ENCODE data around the gene PDCD10.
A peak's percentile ranks its signal among the peaks of the same experiment; 100 is the strongest.

PDCD10 gene

DNA sequence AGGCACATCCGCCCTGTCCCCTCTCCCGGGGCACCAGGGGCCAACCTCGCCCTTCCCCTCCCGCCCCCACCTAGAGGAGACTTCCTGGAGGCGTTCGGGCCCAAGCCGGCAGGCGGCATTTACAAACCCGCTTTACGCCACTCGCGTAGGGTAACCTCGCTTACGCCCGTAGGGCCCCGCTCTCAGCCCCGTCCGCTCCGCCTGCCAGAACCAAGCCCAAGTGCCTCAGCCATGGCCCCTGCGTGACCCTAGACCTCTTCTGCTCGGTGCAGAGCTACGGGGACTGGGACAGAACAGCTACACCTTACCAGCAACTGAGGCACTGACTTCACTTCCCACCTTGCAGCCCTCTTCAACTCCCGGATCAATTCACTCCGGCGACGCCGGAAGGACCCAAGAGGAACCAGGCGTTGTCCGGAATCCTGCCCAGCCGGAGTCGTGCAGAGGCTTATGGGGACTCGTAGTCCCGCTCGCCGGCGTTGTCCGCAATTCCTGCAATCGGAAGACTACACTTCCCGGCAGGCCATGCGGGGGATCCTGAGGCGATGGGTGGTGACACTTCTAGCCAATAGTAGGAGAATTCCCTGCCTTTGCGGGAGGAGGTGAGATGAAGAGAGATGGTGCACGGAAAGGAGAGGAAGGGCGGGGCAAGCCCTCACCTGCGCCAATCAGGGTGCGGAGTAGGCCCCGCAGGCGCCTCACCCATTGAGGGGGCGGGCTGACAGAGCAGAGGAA lies at the start of gene PDCD10:
Gene PDCD10 (minus strand): TSS at position 395 of the 735 bp plus-strand sequence. CDS start 14,735 bp downstream, outside the sequence.
- POLR2A ChIA-PET, result no interaction called here
- CTCF ChIA-PET, result interaction anchor here (0.6 kb wide), 1 partner anchor 624 kb away, joined by 3 read pairs; no protein-coding TSS in a partner anchor
- TF ChIP-seq ZNF384 (IDR thresholded peaks at IDR 0.05) (no peak), ARNT (IDR thresholded peaks at IDR 0.05) (no peak), FOXM1 (IDR thresholded peaks at IDR 0.05; ENCODE audit: borderline replicate concordance) (no peak), SUZ12 (IDR thresholded peaks at IDR 0.05) (peak; percentile 78), NFRKB (IDR thresholded peaks at IDR 0.05) (no peak), SP1 (IDR thresholded peaks at IDR 0.05) (no peak), HDGF (IDR thresholded peaks at IDR 0.05; ENCODE audit: borderline replicate concordance) (peak; percentile 89; the same call in 1 of the 2 replicates), L3MBTL2 (conservative IDR thresholded peaks at IDR 0.05) (peak; percentile 67), TARDBP (IDR thresholded peaks at IDR 0.05) (no peak), ELF4 (IDR thresholded peaks at IDR 0.05) (0 out of 2 replicates have a peak, but pooled peaks have one; percentile 28), LEF1 (IDR thresholded peaks at IDR 0.05; ENCODE audit: borderline replicate concordance) (no peak)
- TF ChIP-seq, protein P1, sequence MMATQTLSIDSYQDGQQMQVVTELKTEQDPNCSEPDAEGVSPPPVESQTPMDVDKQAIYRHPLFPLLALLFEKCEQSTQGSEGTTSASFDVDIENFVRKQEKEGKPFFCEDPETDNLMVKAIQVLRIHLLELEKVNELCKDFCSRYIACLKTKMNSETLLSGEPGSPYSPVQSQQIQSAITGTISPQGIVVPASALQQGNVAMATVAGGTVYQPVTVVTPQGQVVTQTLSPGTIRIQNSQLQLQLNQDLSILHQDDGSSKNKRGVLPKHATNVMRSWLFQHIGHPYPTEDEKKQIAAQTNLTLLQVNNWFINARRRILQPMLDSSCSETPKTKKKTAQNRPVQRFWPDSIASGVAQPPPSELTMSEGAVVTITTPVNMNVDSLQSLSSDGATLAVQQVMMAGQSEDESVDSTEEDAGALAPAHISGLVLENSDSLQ (IDR thresholded peaks at IDR 0.05), result peak; percentile 71
- DNase-seq (ENCODE audit: extremely low spot score), result peak; percentile 84

DNA sequence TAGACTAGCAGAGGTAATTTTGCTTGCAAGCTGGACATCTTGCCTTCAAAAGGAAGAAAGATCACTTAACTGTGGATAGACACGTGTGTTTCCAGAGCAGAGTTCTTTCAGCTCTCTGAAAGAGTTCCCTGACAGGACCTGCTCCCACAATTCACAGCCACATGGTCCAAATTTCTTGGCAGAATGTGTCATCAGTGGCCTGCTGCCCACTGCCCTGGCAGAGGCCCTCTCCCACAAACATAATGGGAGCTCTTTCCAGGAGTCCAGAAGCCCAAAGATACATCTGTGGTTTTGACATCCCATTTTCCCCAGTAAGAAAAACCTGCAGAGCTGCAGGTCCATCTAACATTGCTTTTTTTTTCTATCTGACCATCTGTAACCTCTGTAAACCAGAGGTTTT lies 49.1 kb upstream of the PDCD10 start:
- POLR2A ChIA-PET, result no interaction called here
- no peak for TF ChIP-seq FOXA1 (IDR thresholded peaks at IDR 0.05)
- TF ChIP-seq ELF4 (IDR thresholded peaks at IDR 0.05), result no peak
- no peak for TF ChIP-seq SUZ12 (IDR thresholded peaks at IDR 0.05)
- TF ChIP-seq ARNT (IDR thresholded peaks at IDR 0.05), result no peak
- no peak for TF ChIP-seq FOXK2 (IDR thresholded peaks at IDR 0.05)
- no peak for TF ChIP-seq ZNF384 (IDR thresholded peaks at IDR 0.05)
- no peak for TF ChIP-seq FOXM1 (IDR thresholded peaks at IDR 0.05; ENCODE audit: borderline replicate concordance)
- TF ChIP-seq L3MBTL2 (conservative IDR thresholded peaks at IDR 0.05), result no peak
- no peak for TF ChIP-seq BHLHE40 (IDR thresholded peaks at IDR 0.05; ENCODE audit: borderline replicate concordance)
- TF ChIP-seq SP1 (IDR thresholded peaks at IDR 0.05), result no peak
- TF ChIP-seq NFRKB (IDR thresholded peaks at IDR 0.05), result no peak
- no peak for TF ChIP-seq CTBP1 (IDR thresholded peaks at IDR 0.05; ENCODE audit: borderline replicate concordance)
- CTCF ChIA-PET, result no interaction called here
- no peak for DNase-seq (ENCODE audit: extremely low spot score)

DNA sequence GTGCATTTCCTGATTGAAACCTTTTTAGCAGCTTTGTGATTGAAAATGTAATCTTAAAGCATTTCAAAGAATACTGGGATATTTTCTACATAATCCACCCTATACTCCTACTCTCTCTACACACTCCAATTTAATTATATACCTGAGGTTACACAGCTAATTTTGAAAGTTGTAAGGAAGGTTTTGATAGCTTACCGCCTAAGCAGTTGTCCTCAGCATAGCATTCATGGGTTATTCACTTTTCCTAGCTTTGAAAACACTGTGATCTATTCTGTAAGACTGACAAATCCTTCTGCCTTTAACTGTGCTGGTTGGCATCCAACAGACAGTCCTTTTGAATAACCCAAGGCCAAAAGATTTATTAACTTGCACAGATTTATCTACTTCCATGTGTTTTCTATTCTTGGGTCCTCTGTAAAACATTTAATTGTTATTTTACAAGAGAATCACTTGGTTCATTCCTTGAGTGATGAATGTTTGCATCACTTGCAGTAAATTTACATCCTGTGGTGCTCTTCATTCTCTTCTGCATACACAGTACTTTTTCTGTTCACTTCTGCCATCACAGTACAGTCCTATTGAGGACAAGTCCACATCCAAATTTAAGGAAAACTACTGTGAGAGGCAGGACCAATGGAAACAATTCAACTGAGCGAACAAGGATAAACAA lies 45.7 kb upstream of the PDCD10 start:
- ChIA-PET POLR2A (no interaction called here), CTCF (no interaction called here)
- TF ChIP-seq ELF4 (IDR thresholded peaks at IDR 0.05), result no peak
- TF ChIP-seq, protein P1 (IDR thresholded peaks at IDR 0.05), result no peak
- no peak for TF ChIP-seq NFRKB (IDR thresholded peaks at IDR 0.05)
- no peak for TF ChIP-seq BHLHE40 (IDR thresholded peaks at IDR 0.05; ENCODE audit: borderline replicate concordance)
- no peak for TF ChIP-seq ZNF384 (IDR thresholded peaks at IDR 0.05)
- no peak for TF ChIP-seq L3MBTL2 (conservative IDR thresholded peaks at IDR 0.05)
- no peak for TF ChIP-seq FOXA1 (IDR thresholded peaks at IDR 0.05)
- TF ChIP-seq FOXM1 (IDR thresholded peaks at IDR 0.05; ENCODE audit: borderline replicate concordance), result no peak
- no peak for TF ChIP-seq FOXK2 (IDR thresholded peaks at IDR 0.05)
- no peak for TF ChIP-seq SP1 (IDR thresholded peaks at IDR 0.05)
- TF ChIP-seq LEF1 (IDR thresholded peaks at IDR 0.05; ENCODE audit: borderline replicate concordance), result no peak
- TF ChIP-seq ARNT (IDR thresholded peaks at IDR 0.05), result no peak
- TF ChIP-seq SUZ12 (IDR thresholded peaks at IDR 0.05), result no peak
- DNase-seq (ENCODE audit: extremely low spot score), result no peak

DNA sequence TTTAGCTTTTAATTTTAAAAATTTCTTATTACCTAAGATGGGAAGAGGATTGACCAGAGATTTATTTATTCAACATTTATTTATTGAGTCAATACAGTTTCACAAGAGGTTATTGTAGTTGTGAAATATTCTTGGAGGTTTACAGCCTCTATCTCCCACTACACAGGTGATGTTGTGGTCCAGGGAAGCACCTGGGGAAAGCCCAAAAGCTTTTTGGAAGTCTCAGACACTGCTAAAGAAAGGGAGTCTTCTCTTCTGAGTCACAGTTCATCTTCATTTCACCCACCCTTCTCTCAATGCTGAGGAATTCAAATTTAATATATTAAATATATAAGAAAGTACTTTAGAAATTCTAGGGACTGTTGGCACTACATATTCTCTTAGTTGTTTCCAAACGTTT lies 42.7 kb upstream of the PDCD10 start:
- no peak for DNase-seq (ENCODE audit: extremely low spot score)
- CTCF ChIA-PET, result no interaction called here
- POLR2A ChIA-PET, result no interaction called here
- TF ChIP-seq, protein P1 (IDR thresholded peaks at IDR 0.05), result no peak
- TF ChIP-seq BHLHE40 (IDR thresholded peaks at IDR 0.05; ENCODE audit: borderline replicate concordance) (no peak), FOXK2 (IDR thresholded peaks at IDR 0.05) (no peak), SUZ12 (IDR thresholded peaks at IDR 0.05) (no peak), LEF1 (IDR thresholded peaks at IDR 0.05; ENCODE audit: borderline replicate concordance) (no peak)

DNA sequence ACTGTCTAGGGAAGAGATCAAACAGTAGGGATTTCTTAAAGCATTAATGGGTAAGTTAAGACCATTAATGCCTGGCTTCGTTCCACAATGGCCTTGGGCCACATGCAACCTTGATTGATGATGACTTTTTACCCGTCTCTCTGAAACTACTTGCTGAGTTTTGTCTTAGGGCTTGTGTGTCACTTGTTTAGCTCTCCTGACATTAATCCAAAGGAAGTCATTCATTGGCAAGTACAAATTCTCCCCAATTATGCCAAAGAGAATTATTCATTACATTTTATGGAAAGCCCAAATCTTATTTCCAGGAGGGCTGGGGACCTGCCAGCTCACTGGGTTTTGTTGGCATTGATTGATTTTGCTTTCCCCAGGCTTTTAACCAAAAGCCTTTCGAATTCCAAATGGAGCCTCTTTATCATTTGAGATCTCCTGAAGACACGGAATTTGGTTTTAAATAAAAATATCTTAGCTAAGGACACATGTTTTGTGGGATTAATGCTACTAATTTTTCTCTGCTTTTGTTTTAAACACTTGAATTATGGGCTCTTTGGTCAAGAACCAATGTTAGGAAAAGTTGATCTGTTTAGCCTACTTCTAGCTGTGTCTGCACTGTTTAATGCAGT lies 41.5 kb upstream of the PDCD10 start:
- no peak for DNase-seq (ENCODE audit: extremely low spot score)
- TF ChIP-seq FOXK2 (IDR thresholded peaks at IDR 0.05), result no peak
- TF ChIP-seq FOXM1 (IDR thresholded peaks at IDR 0.05; ENCODE audit: borderline replicate concordance), result no peak
- no peak for TF ChIP-seq TARDBP (IDR thresholded peaks at IDR 0.05)
- no peak for TF ChIP-seq NFRKB (IDR thresholded peaks at IDR 0.05)
- TF ChIP-seq ELF4 (IDR thresholded peaks at IDR 0.05), result no peak
- TF ChIP-seq L3MBTL2 (conservative IDR thresholded peaks at IDR 0.05), result no peak
- no peak for TF ChIP-seq FOXA1 (IDR thresholded peaks at IDR 0.05)
- TF ChIP-seq SUZ12 (IDR thresholded peaks at IDR 0.05), result no peak
- TF ChIP-seq BHLHE40 (IDR thresholded peaks at IDR 0.05; ENCODE audit: borderline replicate concordance), result no peak
- TF ChIP-seq CTBP1 (IDR thresholded peaks at IDR 0.05; ENCODE audit: borderline replicate concordance), result no peak
- no peak for TF ChIP-seq ZNF384 (IDR thresholded peaks at IDR 0.05)
- TF ChIP-seq, protein P1 (IDR thresholded peaks at IDR 0.05), result no peak
- no peak for TF ChIP-seq HDGF (IDR thresholded peaks at IDR 0.05; ENCODE audit: borderline replicate concordance)
- CTCF ChIA-PET, result no interaction called here
- POLR2A ChIA-PET, result no interaction called here

Measured in HEK293T (cell line).